T1000 (cell line): ENCODE results near the gene ABCF2.
A peak's percentile ranks its signal among the peaks of the same experiment; 100 is the strongest.

ENCODE experiments used
- DNase-seq: peaks from one replicate; lab custom pipeline; 2025; ENCODE audit warnings: mixed read lengths; lab: John Stamatoyannopoulos, UW

The ABCF2 gene

GRCh38 chr7:151252961-151253711, 26.1 kb upstream of the ABCF2 start:
- no peak for DNase-seq

DNA sequence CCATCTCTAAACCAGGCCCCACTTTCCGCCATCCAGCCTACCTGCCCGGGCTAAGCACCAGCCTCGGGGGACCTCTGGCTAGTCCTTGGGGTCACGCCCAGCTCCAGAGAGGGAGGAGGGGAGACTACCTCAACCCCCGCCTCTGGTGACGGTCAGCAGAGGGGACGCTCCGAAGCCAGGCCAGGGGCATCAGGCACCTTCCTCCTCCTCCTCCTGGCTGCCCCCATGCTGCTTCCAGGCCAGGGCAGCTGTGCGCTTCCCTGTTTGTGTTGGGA, 25.5 kb upstream of the ABCF2 start:
- no peak for DNase-seq

GRCh38 chr7:151251689-151252560, 24.9 kb upstream of the ABCF2 start:
- peak; percentile 35 for DNase-seq

DNA sequence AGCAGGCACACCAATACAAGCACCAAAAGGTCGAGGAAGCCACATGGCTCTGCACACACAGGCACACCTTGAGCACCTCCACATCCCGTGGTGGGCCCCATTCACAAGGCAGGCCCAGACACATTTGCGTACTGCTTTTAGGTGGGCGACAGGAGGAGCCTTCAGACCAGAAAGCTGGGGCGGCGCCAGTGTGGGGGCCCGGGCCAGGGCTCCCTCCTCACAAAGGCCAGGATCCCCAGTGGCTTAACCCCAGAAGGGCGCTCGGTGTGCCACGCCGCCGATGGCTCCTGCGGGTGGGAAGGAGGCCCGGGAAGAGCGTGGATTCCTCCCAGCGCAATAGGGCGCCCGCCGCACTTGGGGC, 24.3 kb upstream of the ABCF2 start:
- no peak for DNase-seq

DNA sequence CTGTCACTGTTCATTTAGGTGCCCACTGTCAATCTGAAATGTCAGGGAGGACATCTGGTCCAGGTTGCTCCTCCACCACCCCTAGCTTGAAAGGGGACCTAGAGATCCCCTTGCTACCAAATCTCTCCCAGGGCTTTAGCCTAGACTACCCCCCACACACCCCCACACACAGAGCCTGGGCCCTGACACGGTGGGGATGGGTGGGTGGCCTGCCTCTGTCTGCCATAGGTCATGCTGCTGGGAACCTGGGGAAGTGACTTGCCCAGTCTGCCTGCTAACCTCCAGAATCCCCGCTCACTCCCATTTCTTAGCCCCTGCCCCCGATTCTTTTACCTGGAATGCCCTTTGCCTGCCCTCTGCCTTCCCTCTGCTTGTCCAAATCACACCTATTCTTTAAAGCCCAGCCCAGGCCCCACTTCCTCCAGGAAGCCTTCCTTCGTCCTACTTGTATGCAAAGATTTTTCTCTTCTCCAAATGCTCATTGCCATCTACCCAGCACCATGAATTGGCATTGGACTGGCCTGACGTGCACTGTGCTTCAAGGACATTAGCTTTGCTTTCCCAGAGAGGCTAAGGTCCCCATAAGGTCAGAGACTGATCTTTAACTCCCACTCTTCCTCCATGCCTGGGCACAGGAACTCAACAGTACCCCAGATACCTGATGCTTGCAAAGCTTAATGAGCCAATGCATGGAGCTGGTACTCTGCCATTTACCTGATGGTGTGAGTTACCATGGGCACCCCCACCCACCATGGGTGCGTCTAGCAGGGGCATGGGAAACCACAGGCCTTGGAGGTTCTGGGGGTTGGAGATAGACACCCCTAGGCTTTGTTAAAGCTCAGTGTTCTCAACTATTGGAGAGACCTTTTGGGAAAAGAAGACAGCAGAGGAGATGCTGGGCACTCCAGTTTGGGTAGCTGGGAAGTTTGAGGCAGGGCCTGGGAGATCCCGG, 23.5 kb upstream of the ABCF2 start:
- no peak for DNase-seq

DNA sequence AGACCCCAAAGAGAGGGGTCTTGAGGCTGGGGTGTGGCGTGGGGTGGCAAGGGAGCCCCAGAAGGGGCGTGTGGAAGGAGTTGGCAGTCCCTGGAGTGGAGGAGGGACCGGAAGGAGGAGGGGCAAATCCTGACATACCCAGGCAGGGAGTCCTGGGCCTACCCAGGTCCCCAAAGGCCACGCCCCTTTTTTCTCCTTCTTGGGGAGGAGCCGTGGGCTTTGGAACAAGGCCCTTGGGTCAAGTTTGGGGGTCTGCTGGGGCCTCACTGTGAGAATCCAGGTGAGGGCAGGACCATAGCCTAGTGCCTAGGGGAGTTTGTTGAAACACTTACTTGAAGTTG, 22.7 kb upstream of the ABCF2 start:
- no peak for DNase-seq

DNA sequence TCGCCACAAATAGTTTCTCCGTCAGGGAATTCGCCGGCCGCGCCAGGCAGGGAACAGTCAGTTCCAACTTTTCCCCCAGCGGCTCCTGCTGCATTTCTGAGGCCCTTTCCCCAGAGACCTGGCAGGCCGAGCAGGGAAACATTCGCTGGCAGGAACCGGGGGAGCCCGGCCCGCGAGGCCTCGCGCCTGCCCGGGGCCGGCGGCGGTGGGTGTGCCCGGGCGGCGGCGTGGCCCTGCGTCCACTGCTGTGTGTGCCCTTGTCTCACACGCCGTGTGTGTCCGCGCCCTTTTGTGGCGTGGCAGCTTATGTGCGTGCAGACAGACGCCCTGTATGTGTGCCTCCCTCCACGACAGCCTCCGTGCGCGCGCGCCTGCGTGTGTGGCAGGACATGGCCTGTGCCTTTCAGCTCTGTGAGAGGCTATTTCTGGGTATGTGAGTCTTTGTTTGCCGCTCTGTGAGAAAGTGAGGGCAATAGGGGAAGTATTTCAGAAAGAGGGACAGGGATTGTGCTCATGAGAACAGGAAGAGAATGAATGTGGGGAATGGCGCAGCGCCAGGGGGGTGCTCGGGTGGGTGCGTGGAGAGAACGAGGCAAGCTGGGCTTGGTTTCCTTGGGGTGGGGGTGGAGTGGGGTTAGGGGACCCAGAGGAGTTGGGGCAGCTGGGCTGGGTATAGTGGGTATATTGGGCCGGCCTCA, 22.2 kb upstream of the ABCF2 start:
- peak; percentile 43 for DNase-seq

GRCh38 chr7:151248346-151249033, 21.5 kb upstream of the ABCF2 start, which contains the start of gene SMARCD3:
Gene SMARCD3, minus strand, starts transcription at chr7:151248694. Its CDS starts 132 bp downstream, at chr7:151248562.
- DNase-seq: peak; percentile 50

- DNase-seq: no peak
Measured at GRCh38 chr7:151247611-151248345, 20.8 kb upstream of the ABCF2 start.

- no peak for DNase-seq
Measured at GRCh38 chr7:151246851-151247580, 20.0 kb upstream of the ABCF2 start.

- no peak for DNase-seq
Measured at GRCh38 chr7:151246102-151246850, 19.3 kb upstream of the ABCF2 start.

DNA sequence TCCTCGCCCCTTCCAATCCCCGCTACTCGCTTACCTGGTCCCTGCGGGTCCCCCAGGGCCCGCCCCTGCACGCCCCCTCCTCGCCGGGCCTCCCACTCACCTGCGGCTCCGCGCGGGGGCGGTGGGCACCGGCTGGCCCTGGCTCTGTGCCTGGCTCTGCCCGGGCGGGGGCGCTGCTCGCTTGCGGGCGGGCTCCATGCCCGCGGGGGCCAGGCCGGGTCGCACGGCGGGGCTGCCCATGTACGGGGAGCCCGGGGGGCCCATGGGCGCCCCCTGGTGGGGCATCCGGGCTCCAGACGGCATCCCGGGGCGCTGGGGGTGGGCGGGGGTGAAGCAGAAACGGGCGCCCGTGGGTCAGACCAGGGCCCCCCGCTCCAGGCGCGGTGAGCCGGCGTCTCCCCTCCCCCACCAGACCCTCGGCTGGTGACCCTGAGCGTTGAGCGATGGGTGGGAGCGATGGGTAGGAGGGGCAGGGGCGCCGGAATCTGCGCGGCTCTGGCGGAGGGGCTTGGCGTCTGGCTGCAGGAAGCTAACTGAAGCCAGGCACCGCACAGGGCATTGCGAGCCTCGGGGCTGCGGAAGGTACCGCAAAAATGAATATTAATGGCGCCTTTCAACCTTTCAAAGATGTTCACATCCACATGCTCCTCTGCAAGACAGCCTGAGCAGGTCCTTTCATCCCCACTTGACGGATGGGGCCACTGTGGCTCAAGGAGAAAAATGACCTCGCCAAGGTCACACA, 18.5 kb upstream of the ABCF2 start:
- no peak for DNase-seq

- DNase-seq: no peak
Measured at GRCh38 chr7:151244841-151245346, 17.9 kb upstream of the ABCF2 start.

- DNase-seq: no peak
Measured at GRCh38 chr7:151244196-151244840, 17.3 kb upstream of the ABCF2 start.

- DNase-seq: no peak
Measured at GRCh38 chr7:151243408-151244195, 16.6 kb upstream of the ABCF2 start.

DNA sequence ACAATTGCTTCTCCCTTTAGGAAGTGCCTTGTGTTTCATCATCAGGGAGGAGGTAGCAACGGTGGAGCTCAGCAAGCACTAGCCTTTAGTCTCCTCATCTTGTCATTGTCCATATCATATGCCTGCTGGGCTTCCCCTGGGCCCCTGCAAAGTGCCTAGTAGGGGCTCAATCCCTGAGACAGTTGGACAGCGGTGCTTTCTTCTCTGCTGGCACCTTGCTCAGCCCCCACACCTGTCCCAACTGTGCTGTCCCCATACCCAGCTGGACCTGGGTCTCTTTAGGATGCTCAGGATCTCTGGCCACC, 16.0 kb upstream of the ABCF2 start:
- DNase-seq: no peak
